A549 (cell line): ENCODE measurements around the gene CAMKMT. TPM values are rescaled to one million over a fixed set of nuclear protein-coding genes. Genes with fewer than 3 reads are reported as not detected.

ENCODE experiments used
- ATAC-seq, 2 experiments: fragments of 200-7000 bp in 1 of 2; fragments of >200 bp in 1 of 2; cut with Nextera tagmentation in 1 of 2; cut with Tn5 transposase in 1 of 2; 3 replicates each; pipeline versions ENCODE4 v1.8.0 to v1.9.1; 2018 to 2020; ENCODE audit warnings: mild to moderate bottlenecking in 1 of 2, moderate library complexity in 1 of 2
- CTCF ChIA-PET: fragments of 300-600 bp; sonication (Branson Sonifier 250); formaldehyde crosslinking; extraction: SDS; loops from one replicate; lab custom pipeline; 2021; ENCODE audit warnings: antibody characterized with exemption, inconsistent platforms; lab: Yijun Ruan, JAX
- POLR2A ChIA-PET: fragments of 350-600 bp; formaldehyde crosslinking; extraction: SDS; loops from one replicate; lab custom pipeline; 2021; ENCODE audit warnings: antibody characterized with exemption, inconsistent platforms; lab: Yijun Ruan, JAX
- DNase-seq, 2 experiments: peaks; one replicate each; pipeline versions ENCODE4 v3.0.0 to v3.0.0-alpha.2; 2011 to 2016; ENCODE audit warnings: low read depth in 1 of 2, low spot score in 1 of 2
- FAIRE-seq: peaks from 2 replicates; lab custom pipeline; 2011; peaks lifted over from hg19 to GRCh38; lab: Jason Lieb, UNC
- H3K27ac ChIP-seq, 2 experiments: fragments of >200 bp; sonication (Bioruptor Twin); formaldehyde crosslinking; 3 replicates each; pipeline ENCODE4 v1.5.1; 2016 to 2017
- H3K4me1 ChIP-seq: fragments of >200 bp; sonication (Bioruptor Twin); formaldehyde crosslinking; 3 replicates; pipeline ENCODE4 v1.6.1; 2016
- H3K4me2 ChIP-seq: fragments of >200 bp; sonication (Bioruptor Twin); formaldehyde crosslinking; 3 replicates; pipeline ENCODE4 v1.6.1; 2016
- H3K4me3 ChIP-seq: fragments of >200 bp; sonication (Bioruptor Twin); formaldehyde crosslinking; 3 replicates; pipeline ENCODE4 v1.5.1; 2016
- H3K9me3 ChIP-seq: fragments of >200 bp; sonication (Bioruptor Twin); formaldehyde crosslinking; 3 replicates; pipeline ENCODE4 v1.6.1; 2016
- CTCF ChIP-seq: fragments of >200 bp; sonication (Bioruptor Twin); formaldehyde crosslinking; IDR thresholded peaks from 3 replicates; pipeline ENCODE4 v1.5.1; 2016
- E2F6 ChIP-seq: IDR thresholded peaks from 2 replicates; pipeline ENCODE4 v1.6.1; 2012; ENCODE audit warnings: low read depth, borderline replicate concordance
- EHMT2 ChIP-seq: fragments of 200-600 bp; sonication (generic); IDR thresholded peaks from 2 replicates; pipeline ENCODE4 v1.6.1; 2016; ENCODE audit warnings: antibody characterized with exemption, low read depth, mild to moderate bottlenecking, moderate library complexity
- ELK1 ChIP-seq: fragments of 150-350 bp; IDR thresholded peaks from 2 replicates; pipeline ENCODE4 v1.6.1; 2014; ENCODE audit warnings: low read depth, mild to moderate bottlenecking, low read length
- ESRRA ChIP-seq: fragments of 150-350 bp; IDR thresholded peaks from 2 replicates; pipeline ENCODE4 v1.6.1; 2014; ENCODE audit warnings: mild to moderate bottlenecking, low read length, borderline replicate concordance
- FOSB ChIP-seq: fragments of 250-450 bp; sonication (Bioruptor Pico); IDR thresholded peaks from 2 replicates; pipeline ENCODE4 v1.5.0; 2020; ENCODE audit warnings: mild to moderate bottlenecking, moderate library complexity
- FOXS1 ChIP-seq: fragments of 250-450 bp; sonication (Bioruptor Pico); IDR thresholded peaks from 2 replicates; pipeline ENCODE4 v1.5.0; 2020; ENCODE audit warnings: mild to moderate bottlenecking, moderate library complexity
- HES2 ChIP-seq: fragments of >200 bp; sonication (Bioruptor Twin); formaldehyde crosslinking; IDR thresholded peaks from 2 replicates; pipeline ENCODE4 v1.6.1; 2016
- HEYL ChIP-seq: fragments of 250-450 bp; sonication (Bioruptor Pico); IDR thresholded peaks from 2 replicates; pipeline ENCODE4 v1.8.0; 2021; ENCODE audit warnings: mild to moderate bottlenecking, moderate library complexity
- HOXB5 ChIP-seq: fragments of 250-450 bp; sonication (Bioruptor Pico); IDR thresholded peaks from 2 replicates; pipeline ENCODE4 v1.5.0; 2020; ENCODE audit warnings: mild to moderate bottlenecking, moderate library complexity
- MAZ ChIP-seq: fragments of 150-350 bp; IDR thresholded peaks from 2 replicates; pipeline ENCODE4 v1.6.1; 2014; ENCODE audit warnings: antibody characterized with exemption, low read depth, low read length, borderline replicate concordance
- MYC ChIP-seq: IDR thresholded peaks from 2 replicates; pipeline ENCODE4 v1.6.1; 2012; ENCODE audit warnings: mild to moderate bottlenecking, inconsistent platforms, low read length, improper control_type of control experiment, borderline replicate concordance
- NFE2L2 ChIP-seq: fragments of 150-350 bp; conservative IDR thresholded peaks from 2 replicates; pipeline ENCODE4 v1.6.1; 2014; ENCODE audit warnings: low read length
- NPAS2 ChIP-seq: fragments of 250-450 bp; sonication (Bioruptor Pico); IDR thresholded peaks from 2 replicates; pipeline ENCODE4 v1.8.0; 2022; ENCODE audit warnings: mild to moderate bottlenecking, moderate library complexity, borderline replicate concordance
- PBX3 ChIP-seq: IDR thresholded peaks from 2 replicates; pipeline ENCODE4 v1.6.1; 2012
- POLR2A ChIP-seq: IDR thresholded peaks from 2 replicates; pipeline ENCODE4 v1.6.1; 2012; ENCODE audit warnings: mild to moderate bottlenecking, low read length
- RAD21 ChIP-seq, 2 experiments: fragments of >200 bp in 1 of 2; sonication (Bioruptor Twin) in 1 of 2; formaldehyde crosslinking in 1 of 2; IDR thresholded peaks in 1 of 2; conservative IDR thresholded peaks in 1 of 2; 2 replicates in 1 of 2; 3 replicates in 1 of 2; pipeline ENCODE4 v1.6.1; 2012 to 2018; ENCODE audit warnings: inconsistent platforms in 1 of 2
- RARB ChIP-seq: fragments of 250-450 bp; sonication (Bioruptor Pico); IDR thresholded peaks from 2 replicates; pipeline ENCODE4 v1.8.0; 2021; ENCODE audit warnings: mild to moderate bottlenecking, moderate library complexity
- RFX5 ChIP-seq: fragments of 450-650 bp; IDR thresholded peaks from 2 replicates; pipeline ENCODE4 v1.7.1; 2014; ENCODE audit warnings: antibody characterized with exemption, mild to moderate bottlenecking, moderate library complexity
- SMC3 ChIP-seq: fragments of >200 bp; sonication (Bioruptor Twin); formaldehyde crosslinking; IDR thresholded peaks from 3 replicates; pipeline ENCODE4 v1.6.1; 2018; ENCODE audit warnings: inconsistent platforms
- TP53 ChIP-seq: fragments of 250-450 bp; sonication (Bioruptor Pico); IDR thresholded peaks from 2 replicates; pipeline ENCODE4 v1.5.0; 2021; ENCODE audit warnings: mild to moderate bottlenecking, moderate library complexity
- WGBS: methylation state at CpG from one replicate; pipeline ENCODE4 v1.1.6; 2017; ENCODE audit errors: missing lambda C conversion rate; 5-methylcytosine and 5-hydroxymethylcytosine counted together
- polyA plus RNA-seq, 4 experiments: library from polyadenylated mRNA; depleted of rRNA in 3 of 4; stranded (reverse); fragments of >200 nt; fragmentation: RNase III in 1 of 4; extraction: RNeasy Plus Mini Kit Qiagen cat#74134 plus additional on column Dnase treatment in 1 of 4; gene quantifications; 2 replicates in 3 of 4; 3 replicates in 1 of 4; pipeline ENCODE4 v1.2.3, GENCODE V29; 2011 to 2017

The CAMKMT gene
- polyA plus RNA-seq, 2 of the 4 experiments (the other 2 are of a cell fraction), result 6.5 to 15.7 TPM

GRCh38 chr2:44769349-44770011 lies 407.7 kb downstream of the CAMKMT start:
- WGBS, result 75% methylated on average over 9 of the region's 9 CpGs
- H3K4me2 ChIP-seq, result no peak overlapping the region
- ATAC-seq, result no peak
- TF ChIP-seq TP53 (CRISPR knock-in tag), result no peak
- no peak for TF ChIP-seq POLR2A
- no peak for TF ChIP-seq HES2
- TF ChIP-seq ELK1, result no peak
- TF ChIP-seq NPAS2, result no peak
- no peak for TF ChIP-seq ESRRA
- no peak for TF ChIP-seq EHMT2
- no peak for TF ChIP-seq E2F6
- TF ChIP-seq HOXB5 (CRISPR knock-in tag), result no peak
- no peak for TF ChIP-seq MAZ
- TF ChIP-seq NFE2L2, result no peak
- TF ChIP-seq RARB (CRISPR knock-in tag), result no peak
- TF ChIP-seq FOXS1, result no peak
- no peak for TF ChIP-seq PBX3
- no peak for TF ChIP-seq MYC
- TF ChIP-seq HEYL (CRISPR knock-in tag), result no peak
- TF ChIP-seq RFX5, result no peak
- TF ChIP-seq RAD21 (conservative IDR thresholded peaks at IDR 0.05 in 1 of 2, IDR thresholded peaks at IDR 0.05 in 1 of 2), result no peak
- DNase-seq, result no peak
- H3K27ac ChIP-seq, result no peak overlapping the region
- CTCF ChIA-PET, result interaction anchor here (0.7 to 2.3 kb wide), 7 partner anchors 10 to 289 kb away, joined by 3 to 11 read pairs (median 4); no protein-coding TSS in a partner anchor
- H3K9me3 ChIP-seq, result no peaks in the 10 kb centered on the region
- POLR2A ChIA-PET, result no interaction called here
- H3K4me3 ChIP-seq, result no peak overlapping the region
- H3K4me1 ChIP-seq, result no peaks in the 10 kb centered on the region; the same call in 2 of the 3 replicates
- no peak for FAIRE-seq

GRCh38 chr2:44770221-44771195 lies 408.8 kb downstream of the CAMKMT start:
- 69% methylated on average over 6 of the region's 6 CpGs for WGBS
- TF ChIP-seq CTCF (peak; percentile 26; the same call in 1 of the 3 replicates), RAD21 (conservative IDR thresholded peaks at IDR 0.05 in 1 of 2, IDR thresholded peaks at IDR 0.05 in 1 of 2) (0 out of 5 replicates have a peak, but pooled peaks have one; percentile 17 to 27), FOSB (CRISPR knock-in tag) (no peak), RFX5 (no peak), SMC3 (0 out of 3 replicates have a peak, but pooled peaks have one; percentile 20)
- Histone ChIP-seq H3K4me2 (no peak overlapping the region), H3K4me3 (no peak overlapping the region), H3K4me1 (no peaks in the 10 kb centered on the region; the same call in 2 of the 3 replicates), H3K9me3 (no peaks in the 10 kb centered on the region), H3K27ac (no peak overlapping the region)
- FAIRE-seq, result no peak
- ChIA-PET CTCF (interaction anchor here (0.5 to 2.3 kb wide), 10 partner anchors 9 to 291 kb away, joined by 3 to 11 read pairs (median 4); no protein-coding TSS in a partner anchor), POLR2A (no interaction called here)
- ATAC-seq, result peak; percentile 41 to 53; a peak in 2 of 6 replicates
- no peak for DNase-seq
